Keratinocyte (primary cell): ENCODE data around the gene IFNA21.

Source experiments
- EZH2 ChIP-seq: IDR thresholded peaks from one replicate; pipeline ENCODE4 v1.6.1; 2012; ENCODE audit warnings: inconsistent platforms, mild to moderate bottlenecking, low read length, moderate library complexity
- TF ChIP-seq, protein P1 (sequence below), 3 experiments: IDR thresholded peaks in 1 of 3; conservative IDR thresholded peaks in 1 of 3; optimal IDR thresholded peaks in 1 of 3; 2 replicates in 2 of 3; 3 replicates in 1 of 3; pipeline versions ENCODE3 to v1.5.1; 2011; ENCODE audit warnings: low read length in 3 of 3, mild to moderate bottlenecking in 3 of 3, moderate library complexity in 2 of 3, control low read depth in 1 of 3, inconsistent platforms in 1 of 3; ENCODE audit not compliant: insufficient read depth in 2 of 3; ENCODE audit errors: extremely low read depth in 1 of 3

- TF ChIP-seq, protein P1, sequence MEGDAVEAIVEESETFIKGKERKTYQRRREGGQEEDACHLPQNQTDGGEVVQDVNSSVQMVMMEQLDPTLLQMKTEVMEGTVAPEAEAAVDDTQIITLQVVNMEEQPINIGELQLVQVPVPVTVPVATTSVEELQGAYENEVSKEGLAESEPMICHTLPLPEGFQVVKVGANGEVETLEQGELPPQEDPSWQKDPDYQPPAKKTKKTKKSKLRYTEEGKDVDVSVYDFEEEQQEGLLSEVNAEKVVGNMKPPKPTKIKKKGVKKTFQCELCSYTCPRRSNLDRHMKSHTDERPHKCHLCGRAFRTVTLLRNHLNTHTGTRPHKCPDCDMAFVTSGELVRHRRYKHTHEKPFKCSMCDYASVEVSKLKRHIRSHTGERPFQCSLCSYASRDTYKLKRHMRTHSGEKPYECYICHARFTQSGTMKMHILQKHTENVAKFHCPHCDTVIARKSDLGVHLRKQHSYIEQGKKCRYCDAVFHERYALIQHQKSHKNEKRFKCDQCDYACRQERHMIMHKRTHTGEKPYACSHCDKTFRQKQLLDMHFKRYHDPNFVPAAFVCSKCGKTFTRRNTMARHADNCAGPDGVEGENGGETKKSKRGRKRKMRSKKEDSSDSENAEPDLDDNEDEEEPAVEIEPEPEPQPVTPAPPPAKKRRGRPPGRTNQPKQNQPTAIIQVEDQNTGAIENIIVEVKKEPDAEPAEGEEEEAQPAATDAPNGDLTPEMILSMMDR (optimal IDR thresholded peaks at IDR 0.05 in 1 of 3, IDR thresholded peaks at IDR 0.05 in 1 of 3, conservative IDR thresholded peaks at IDR 0.05 in 1 of 3; ENCODE audit: extremely low read depth in 1 of 3, insufficient read depth in 2 of 3, low read length in 3 of 3), result peak in 2 of 3 experiments; percentile 42 to 46
- no peak for TF ChIP-seq EZH2
Measured at GRCh38 chr9:21141427-21141882, 25.0 kb downstream of the IFNA21 start, which contains the start of gene IFNW1.
